Amniotic epithelial cell (primary cell): ENCODE measurements around the gene EIF2B5.
"Not testable (repeated sequence)": the region's sequence is repeated elsewhere in the genome, so short reads cannot be mapped to it uniquely, and the experiment has no call there.

Source experiments
- DNase-seq: peaks from one replicate; pipeline ENCODE4 v3.0.0-alpha.2; 2010; ENCODE audit warnings: low read depth

EIF2B5 gene

DNA sequence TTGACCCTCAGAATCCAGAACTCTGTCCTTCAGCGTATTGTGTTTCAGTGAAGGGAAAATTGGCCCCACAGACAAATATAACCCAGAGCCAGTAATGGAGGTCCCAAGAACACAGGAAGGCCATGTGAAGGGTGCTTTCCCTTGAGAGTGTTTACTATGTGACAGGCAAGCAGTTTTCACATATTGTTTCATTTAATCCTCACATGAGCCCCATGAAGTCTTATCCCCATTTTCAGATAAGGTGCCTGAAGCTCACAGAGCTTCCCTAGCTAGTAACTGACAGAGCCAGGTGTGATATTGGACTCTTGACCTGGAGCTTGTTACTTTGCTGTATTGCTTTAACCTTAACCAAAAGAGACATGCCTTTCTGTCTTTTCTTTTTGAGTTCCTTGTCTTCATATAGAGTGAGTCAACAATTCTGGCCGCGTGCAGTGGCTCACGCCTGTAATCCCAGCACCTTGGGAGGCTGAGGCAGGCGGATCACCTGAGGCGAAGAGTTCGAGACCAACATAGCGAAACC lies 10.7 kb downstream of the EIF2B5 start:
- DNase-seq, result no peak

DNA sequence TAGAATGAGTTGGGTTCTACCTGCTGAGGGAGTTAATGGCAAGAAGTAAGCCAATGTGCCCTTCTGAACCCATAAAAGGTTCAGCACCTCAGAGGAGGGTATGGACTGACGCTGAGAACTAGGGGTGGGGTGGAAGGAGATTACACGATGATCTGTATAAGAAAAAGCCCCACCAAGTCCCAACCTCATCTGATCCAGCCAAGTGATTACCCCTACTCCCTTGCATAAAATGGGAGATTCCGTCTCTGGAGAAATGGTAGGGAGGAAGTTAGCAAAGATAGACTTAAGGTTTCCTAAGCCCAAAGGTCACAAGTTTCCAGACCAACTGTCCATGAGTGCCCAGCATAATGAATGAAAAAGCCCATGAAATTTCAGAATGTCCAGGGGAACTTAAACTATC lies 12.9 kb downstream of the EIF2B5 start:
- no peak for DNase-seq

DNA sequence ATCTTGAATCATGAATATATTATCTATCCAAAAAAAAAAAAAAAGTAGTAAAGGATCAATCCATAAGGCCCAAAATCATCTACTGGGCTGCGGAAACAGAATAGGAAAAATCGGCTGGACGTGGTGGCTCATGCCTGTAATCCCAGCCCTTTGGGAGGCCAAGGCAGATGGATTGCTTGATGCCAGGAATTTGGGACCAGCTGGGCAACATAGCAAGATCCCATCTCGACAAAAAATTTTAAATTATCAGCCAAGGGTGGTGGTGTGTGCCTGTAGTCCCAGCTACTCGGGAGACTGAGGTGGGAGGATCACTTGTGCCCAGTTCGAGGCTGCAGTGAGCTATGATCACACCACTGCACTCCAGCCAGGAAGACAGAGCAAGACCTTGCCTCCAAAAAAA lies 14.0 kb downstream of the EIF2B5 start:
- no peak for DNase-seq

DNA sequence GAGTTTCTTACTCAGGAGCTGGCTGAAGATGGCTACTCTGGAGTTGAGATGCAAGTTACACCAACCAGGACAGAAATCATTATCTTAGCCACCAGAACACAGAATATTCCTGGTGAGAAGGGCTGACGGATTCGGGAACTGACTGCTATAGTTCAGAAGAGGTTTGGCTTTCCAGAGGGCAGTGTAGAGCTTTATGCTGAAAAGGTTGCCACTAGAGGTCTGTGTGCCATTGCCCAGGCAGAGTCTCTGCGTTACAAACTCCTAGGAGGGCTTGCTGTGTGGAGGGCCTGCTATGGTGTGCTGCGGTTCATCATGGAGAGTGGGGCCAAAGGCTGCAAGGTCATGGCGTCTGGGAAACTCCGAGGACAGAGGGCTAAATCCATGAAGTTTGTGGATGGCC lies 14.6 kb downstream of the EIF2B5 start:
- DNase-seq, result peak; percentile 55

DNA sequence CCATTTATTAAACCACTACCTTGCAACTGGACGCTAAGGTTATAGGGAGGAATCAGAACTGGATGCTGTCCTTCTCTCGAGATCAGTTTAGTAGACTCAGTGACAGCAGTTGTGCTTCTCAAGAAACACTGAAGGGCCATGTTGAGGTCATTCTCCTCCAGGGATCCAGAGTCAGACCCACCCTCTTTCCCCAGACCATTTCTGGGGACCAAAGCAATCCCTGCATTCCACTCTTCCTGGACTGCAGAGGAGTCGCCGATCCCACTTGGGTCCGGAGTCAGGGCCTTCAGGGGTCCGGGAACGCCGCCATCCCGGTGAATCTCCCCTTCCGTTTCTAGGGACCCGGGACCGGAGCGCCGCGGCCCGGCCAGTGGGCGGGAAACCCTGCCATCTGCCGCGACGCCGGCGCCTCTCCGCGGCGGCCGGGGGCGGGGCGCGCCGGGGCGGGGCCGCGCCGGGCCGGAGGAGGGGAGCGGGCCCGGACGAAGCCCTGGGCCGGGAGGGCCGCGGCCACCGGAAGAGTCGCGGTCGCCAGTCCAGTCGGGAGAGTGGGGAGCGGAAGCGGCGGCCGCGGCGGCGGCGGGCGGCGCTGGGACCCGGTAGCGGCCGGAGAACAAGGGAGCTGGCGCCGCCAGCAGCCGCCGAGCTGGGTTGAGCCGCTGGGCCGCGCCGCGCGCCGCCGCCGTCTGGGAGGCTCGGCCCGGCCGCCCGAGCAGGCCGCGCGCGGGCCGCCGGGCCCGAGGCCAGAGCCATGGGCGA lies 19.9 kb downstream of the EIF2B5 start, which contains the start of gene DVL3:
Gene DVL3 (plus strand): TSS at position 493 of the 759 bp plus-strand sequence. CDS start 259 bp downstream, at position 752.
- DNase-seq, result peak; percentile 52

DNA sequence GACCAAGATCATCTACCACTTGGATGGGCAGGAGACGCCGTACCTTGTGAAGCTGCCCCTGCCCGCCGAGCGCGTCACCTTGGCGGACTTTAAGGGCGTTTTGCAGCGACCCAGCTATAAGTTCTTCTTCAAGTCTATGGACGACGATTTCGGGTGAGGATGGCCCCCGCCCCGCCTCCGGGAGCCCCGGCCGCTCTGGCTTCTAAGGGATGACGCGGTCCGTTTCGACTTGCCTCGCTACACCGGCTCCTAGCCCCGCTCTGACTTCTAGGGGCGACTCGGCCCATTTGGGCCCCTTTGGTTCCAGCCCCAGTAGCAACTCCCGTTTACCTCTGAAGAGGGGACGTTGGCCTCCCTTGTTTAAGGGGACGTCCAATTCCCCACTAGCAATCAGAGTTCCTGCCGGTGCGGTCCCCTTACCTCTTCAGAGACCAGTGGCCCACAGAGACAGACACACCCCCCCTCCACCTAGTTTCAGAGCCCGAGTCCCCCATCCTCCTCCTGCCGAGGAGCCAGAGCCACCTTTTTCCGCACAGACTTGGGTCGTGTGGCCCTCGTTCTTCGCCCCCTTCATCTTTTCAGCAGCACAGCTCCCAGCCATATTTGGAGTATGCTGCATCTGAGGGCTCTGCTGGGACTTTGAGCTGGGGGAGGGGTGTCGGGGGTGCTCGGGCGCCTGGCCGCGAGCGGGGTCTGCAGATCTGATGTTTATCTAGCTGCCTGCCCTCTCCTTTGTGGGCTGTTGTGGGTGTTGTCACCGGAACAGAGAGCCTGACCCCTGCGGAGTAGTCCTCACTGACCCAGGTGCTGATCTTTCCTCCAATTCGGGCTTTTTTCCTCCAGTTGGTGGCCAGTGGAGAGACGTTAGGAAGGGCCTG lies 20.7 kb downstream of the EIF2B5 start:
- DNase-seq, result no peak

DNA sequence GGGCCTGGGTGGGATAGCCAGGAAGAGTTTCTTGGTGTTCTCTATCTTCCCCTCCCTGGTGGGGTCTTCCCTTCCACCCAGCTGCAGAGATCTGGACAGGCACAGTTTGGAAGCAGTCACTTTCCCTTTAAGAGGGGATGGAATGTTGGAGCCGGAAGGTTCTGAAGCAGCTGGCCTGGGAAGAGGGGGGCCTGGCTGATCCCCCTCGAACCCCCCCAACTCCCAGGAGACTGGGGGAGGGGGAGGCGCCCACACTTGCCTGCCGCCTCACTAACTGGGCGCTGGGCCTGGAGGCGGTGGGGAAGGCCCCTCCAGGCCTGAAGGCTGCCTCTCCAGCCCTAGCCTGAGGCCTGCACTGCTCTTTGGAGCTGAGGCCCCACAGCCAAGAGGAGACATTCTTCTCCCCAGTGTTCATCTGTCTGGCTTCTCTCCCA lies 21.4 kb downstream of the EIF2B5 start:
- peak; percentile 52 for DNase-seq

DNA sequence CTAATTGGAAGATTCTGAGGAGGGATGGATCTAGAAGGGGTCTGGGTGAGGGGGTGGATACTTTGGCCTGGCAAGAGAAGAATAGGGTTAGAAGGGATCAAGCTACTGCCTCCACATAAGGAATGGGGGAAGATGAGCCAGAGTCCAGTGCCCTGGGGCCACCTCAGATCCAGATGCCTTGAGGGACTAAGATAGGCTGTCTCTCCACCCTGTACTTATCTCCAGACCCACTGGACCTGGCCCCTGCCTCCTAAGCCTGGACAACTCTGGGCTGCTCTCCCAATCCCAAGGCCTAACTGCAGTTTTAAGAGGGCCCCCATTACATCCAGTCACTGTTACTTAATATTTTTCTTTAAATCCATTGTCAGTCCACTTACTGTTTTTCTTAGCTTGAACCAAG lies 22.0 kb downstream of the EIF2B5 start:
- no peak for DNase-seq

DNA sequence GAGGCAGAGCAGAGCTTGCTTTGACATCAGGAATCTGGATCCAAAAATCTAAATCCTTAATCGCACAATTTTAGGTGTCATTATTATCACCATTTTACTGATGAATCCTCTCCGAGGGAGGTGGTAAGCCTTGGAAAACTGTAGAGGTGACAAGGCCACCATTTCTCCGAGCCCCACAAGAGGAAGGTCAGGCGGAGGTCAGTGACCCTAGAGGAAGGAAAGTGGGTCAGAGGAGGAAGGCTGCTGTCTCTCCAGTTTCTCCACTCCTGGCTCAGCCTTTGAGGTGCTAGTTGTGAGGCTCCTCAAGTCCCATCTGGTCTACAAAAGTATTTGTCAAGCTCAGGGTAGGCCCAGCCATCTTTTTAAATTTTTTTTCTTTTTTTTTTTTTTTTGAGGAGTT lies 23.2 kb downstream of the EIF2B5 start:
- no peak for DNase-seq

DNA sequence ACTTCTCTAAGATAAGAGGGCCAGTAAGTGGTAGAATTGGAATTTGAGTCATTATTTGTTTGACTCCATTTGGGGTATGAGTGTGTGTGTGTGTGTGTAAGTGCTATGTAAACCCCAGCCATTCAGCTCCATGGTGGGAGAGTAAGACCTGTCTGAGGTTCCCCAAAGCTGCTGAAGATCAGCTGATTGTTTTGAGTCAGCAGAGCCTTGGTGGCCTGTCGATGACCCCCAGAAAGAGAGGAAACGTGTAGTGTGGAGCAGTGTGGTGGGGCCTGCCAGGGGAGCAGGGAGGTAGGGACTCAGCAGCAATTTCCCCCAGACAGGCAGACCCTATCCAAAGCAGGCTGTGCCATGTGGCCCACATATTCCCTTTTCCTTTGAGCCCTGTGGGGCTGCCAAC lies 25.3 kb downstream of the EIF2B5 start:
- DNase-seq, result peak; percentile 78

DNA sequence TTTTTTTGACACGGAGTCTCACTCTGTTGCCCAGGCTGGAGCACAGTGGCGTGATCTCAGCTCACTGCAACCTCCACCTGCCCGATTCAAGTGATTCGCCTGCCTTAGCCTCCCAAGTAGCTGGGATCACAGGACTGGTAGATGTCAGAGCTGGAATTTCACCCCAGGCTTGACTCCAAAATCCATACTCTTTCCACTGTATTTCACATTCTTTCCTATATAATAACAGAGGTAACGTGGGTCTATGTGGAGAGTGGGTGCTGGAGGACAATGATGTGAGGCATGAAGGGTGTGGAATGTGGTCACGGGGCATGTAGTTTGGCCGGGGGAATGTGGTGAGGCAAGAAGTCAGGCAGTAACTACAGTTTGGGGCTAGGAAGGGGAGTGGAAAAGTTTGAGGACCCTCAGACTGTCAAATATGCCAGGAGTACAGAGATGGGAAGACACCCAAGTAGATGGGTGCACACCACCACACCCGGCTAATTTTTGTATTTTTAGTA lies 27.5 kb downstream of the EIF2B5 start:
- DNase-seq, result not testable (repeated sequence)

DNA sequence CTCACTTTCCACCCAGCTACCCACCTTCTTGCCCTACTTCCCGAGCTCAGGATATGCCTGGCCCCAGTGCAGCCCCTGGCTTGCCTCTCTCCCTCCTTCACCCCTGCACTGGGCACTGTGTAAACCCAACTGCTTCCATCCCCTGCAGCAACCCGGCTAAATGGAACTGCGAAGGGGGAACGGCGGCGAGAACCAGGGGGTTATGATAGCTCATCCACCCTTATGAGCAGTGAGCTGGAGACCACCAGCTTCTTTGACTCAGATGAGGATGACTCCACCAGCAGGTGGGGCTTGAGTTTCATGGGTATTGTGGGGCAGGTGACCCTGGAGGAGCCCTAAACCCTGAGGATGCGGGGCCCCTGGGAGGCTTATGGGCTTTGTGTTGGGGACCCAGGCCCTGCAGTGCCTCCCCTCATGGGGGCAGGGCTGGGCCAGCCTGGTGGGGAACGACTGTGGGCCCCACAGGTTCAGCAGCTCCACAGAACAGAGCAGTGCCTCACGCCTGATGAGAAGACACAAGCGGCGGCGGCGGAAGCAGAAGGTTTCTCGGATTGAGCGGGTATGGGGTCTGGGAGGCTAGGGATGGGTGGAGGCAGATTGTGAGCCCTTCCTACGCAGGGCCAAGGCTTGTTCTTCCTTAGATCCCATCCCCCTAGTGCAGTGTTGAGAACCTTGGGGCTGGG lies 29.6 kb downstream of the EIF2B5 start:
- no peak for DNase-seq

DNA sequence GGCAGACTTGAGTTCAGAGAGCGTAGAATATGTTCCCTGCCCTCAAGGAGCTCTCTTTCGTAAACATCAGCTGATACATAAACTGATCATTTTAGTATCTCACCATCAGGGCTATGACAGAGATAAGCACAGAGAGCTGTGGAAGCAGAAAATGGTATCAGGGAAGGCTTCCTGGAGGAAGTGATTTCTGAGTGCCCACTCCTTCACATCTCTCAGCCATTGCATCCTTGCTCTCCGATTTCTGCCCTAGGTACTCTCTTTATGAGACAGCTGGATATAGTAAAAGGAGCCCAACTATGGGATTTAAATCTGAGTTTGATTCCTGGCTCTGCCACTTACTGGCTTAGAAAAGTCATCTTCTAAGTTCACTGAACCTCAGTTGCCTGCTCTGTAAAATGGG lies 30.4 kb downstream of the EIF2B5 start:
- DNase-seq, result no peak

DNA sequence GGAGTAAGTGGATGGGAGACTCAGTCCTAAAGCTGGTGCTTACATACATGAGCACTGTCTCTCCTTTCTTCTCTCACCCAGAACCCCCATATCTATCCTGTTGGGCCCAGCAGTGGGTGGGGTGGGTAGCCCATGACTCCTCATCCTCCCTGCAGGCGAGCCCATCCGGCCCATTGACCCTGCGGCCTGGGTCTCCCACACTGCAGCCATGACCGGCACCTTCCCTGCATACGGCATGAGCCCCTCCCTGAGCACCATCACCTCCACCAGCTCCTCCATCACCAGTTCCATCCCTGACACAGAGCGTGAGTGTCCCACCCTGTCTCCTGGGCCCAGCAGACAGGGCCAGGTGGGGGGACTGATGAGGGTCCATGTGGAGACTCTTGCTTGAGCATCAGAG lies 31.5 kb downstream of the EIF2B5 start:
- no peak for DNase-seq

DNA sequence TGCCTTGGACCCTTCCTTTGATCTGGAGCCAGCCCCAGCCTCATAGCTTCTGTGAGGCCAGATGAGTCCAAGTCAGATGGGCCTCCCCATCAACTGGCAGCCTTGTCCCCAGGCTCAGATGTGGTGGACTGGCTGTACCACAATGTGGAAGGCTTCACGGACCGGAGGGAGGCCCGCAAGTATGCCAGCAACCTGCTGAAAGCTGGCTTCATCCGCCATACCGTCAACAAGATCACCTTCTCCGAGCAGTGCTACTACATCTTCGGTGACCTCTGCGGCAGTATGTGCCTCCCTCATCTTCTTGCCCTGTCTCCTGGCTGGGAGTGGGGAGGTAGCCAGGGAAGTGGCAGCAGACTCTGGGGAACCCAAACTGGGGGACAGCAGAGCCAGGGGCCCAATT lies 32.6 kb downstream of the EIF2B5 start:
- DNase-seq, result no peak

DNA sequence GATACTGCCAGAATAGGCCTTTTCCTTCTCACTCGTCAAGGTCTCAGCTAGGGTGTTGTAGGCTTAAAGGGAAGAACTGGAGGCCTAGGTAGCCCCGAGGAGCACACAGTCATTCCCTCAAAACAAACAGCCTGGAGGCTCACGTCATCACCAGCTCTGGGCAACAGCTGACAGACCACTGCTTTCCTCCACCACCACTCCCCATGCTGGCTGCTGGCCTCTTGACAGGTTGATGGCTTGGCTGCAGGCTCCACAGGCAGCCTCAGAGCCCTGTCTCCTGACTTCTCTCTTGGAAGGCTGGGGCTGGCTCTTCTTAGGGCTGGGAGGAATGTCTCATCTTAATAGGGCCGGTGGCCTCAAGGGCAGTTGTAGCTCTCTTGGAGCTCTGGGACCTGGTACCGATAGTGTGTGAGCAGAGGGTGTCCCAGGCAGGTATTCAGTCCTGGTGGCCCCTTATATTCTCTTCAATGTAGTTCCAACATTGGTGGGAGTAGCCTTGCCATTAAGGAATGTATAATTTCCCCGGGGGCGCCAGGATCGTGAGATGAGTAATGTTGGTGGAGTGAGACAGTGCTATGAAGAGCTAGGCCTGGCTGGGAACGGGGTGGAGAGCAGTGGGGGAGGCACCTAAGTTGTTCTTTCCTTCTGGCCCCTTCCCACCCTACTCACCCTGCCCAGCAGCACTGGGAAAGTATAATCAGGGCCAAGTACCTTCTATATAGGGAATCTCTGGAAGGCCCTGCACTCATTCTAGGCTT lies 33.4 kb downstream of the EIF2B5 start:
- DNase-seq, result peak; percentile 92

DNA sequence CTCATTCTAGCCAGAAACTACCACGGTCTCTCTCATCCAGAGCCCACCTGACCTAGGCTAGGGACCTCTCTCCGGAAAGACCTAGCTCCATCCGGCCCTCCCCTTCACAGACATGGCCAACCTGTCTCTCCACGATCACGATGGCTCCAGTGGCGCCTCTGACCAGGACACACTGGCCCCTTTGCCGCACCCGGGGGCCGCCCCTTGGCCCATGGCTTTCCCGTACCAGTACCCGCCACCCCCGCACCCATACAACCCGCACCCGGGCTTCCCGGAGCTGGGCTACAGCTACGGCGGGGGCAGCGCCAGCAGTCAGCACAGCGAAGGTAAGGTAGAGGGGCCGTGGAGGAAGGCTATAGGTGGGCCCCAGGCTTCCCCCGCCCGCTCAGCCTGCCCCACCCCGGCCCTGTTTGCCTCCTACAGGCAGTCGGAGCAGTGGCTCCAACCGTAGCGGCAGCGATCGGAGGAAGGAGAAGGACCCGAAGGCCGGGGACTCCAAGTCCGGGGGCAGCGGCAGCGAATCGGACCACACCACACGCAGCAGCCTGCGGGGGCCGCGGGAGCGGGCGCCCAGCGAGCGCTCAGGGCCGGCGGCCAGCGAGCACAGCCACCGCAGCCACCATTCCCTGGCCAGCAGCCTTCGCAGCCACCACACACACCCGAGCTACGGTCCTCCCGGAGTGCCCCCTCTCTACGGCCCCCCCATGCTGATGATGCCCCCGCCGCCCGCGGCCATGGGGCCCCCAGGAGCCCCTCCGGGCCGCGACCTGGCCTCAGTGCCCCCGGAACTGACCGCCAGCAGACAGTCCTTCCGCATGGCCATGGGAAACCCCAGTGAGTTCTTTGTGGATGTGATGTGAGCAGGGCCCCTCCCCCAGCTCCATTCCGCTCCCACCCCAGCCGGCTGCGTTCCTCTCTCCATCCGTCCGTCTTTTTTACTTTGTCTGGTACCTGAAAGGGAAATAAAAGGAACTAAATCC lies 35.0 kb downstream of the EIF2B5 start:
- no peak for DNase-seq

DNA sequence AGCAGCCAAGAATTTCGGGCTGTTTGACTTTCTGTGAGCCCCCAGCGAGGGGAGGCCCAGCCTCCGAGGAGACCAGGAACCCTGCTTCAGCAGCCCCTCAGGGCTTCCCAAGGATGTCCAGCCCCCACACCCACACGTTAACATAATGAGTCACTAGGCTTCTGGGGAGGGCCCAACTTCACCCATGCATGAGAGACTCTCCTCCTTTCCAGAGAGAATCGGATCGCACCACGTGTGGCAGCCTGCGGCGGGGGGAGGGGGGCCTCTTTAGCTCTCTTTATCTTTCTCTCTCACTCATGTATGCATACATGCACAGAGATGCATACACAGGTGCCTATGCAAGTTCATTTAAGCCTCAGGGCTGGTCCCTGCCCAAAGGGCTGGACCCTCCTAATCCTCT lies 36.4 kb downstream of the EIF2B5 start:
- DNase-seq, result peak; percentile 65

DNA sequence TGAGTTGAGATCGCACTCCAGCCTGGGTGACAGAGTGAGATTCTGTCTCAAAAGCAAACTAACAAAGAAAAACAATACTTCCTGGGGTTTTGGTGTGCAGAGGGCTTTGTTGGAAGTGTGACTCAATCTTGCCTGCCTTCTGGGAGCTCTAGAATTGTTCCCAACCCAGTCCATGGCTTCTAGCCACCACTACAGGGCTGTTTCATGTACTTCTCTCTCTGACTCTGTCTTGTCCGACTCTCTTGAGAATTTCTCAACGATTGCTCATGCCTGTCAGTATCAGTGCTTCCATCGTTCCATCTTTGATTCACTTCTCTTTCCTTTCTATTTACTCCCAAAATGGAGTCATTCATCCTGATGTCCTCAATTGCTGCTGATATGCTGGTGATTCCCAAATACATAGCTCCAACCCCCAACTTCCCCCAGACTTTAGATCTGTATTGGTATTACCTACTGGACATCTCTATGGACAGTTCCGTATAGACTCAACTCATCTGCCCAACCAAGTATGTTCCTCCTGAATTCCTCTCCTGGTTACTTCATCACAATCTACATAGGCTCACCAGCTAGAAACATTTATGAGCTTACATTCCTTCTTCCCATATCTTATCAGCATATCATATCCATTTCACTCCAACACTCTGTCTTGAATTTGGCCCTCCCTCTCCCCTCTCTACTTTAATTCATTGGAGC lies 37.7 kb downstream of the EIF2B5 start:
- DNase-seq, result peak; percentile 87

DNA sequence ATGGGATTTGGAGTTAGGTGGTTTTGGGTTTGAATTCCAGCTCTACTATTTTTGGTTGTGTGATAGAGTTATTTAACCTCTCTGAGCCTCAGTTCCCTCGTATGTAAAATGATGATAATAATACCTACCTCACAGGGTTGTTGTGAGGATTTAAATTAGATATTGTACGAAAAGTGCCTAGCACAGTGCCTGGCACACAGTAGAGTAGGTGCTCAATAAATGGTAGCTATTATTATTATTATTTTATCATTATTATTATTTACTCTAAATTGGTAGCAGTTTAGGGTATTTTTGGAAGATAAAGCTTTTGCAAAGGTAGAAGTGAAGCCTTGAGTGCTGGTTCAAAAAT lies 38.2 kb downstream of the EIF2B5 start:
- no peak for DNase-seq
